Effector memory CD4-positive, alpha-beta T cell (primary cell): Measurements from ENCODE around the gene MOV10L1.

ENCODE experiments used
- DNase-seq, 3 donors: peaks; one replicate each; pipeline ENCODE4 v3.0.0-alpha.2; 2020
- H3K27ac ChIP-seq: 2 replicates; pipeline ENCODE4 v1.7.0; 2013; ENCODE audit warnings: mild to moderate bottlenecking, low read length, moderate library complexity; ENCODE audit not compliant: insufficient read depth, poor library complexity, severe bottlenecking
- H3K27me3 ChIP-seq: replicated peaks from 2 replicates; pipeline ENCODE4 v1.7.0; 2013; ENCODE audit warnings: mild to moderate bottlenecking, low read length; ENCODE audit not compliant: insufficient read depth, control insufficient read depth, poor library complexity, severe bottlenecking
- H3K36me3 ChIP-seq: 2 replicates; pipeline ENCODE4 v1.7.0; 2013; ENCODE audit warnings: mild to moderate bottlenecking, low read length, moderate library complexity; ENCODE audit not compliant: control insufficient read depth, insufficient read depth
- H3K4me1 ChIP-seq: 2 replicates; pipeline ENCODE4 v1.7.0; 2013; ENCODE audit warnings: low read length, mild to moderate bottlenecking; ENCODE audit not compliant: control insufficient read depth, insufficient read depth, poor library complexity, severe bottlenecking
- H3K4me3 ChIP-seq: 2 replicates; pipeline ENCODE4 v1.7.0; 2013; ENCODE audit warnings: low read length, low read depth, mild to moderate bottlenecking; ENCODE audit not compliant: insufficient read depth, poor library complexity, severe bottlenecking
- H3K9me3 ChIP-seq: 2 replicates; pipeline ENCODE4 v1.7.0; 2013; ENCODE audit warnings: mild to moderate bottlenecking, low read length, moderate library complexity; ENCODE audit not compliant: control insufficient read depth

The MOV10L1 gene

GRCh38 chr22:50118557-50119168 lies 28.9 kb downstream of the MOV10L1 start:
- H3K4me3 ChIP-seq = no peak overlapping the region
- DNase-seq = no peak
- no peaks in the 10 kb centered on the region for H3K4me1 ChIP-seq
- no peaks in the 10 kb centered on the region for H3K9me3 ChIP-seq
- no peak overlapping the region for H3K27ac ChIP-seq
- H3K36me3 ChIP-seq = no peaks in the 10 kb centered on the region
- no peaks in the 10 kb centered on the region for H3K27me3 ChIP-seq

GRCh38 chr22:50119169-50119767 lies 29.5 kb downstream of the MOV10L1 start:
- no peaks in the 10 kb centered on the region for H3K36me3 ChIP-seq
- no peak for DNase-seq
- H3K9me3 ChIP-seq = peaks cover 3% of the 10 kb centered on the region
- H3K27ac ChIP-seq = no peak overlapping the region
- no peak overlapping the region for H3K4me3 ChIP-seq
- no peaks in the 10 kb centered on the region for H3K27me3 ChIP-seq
- no peaks in the 10 kb centered on the region for H3K4me1 ChIP-seq

- H3K4me1 ChIP-seq = no peaks in the 10 kb centered on the region
- no peak overlapping the region for H3K4me3 ChIP-seq
- no peaks in the 10 kb centered on the region for H3K36me3 ChIP-seq
- no peak overlapping the region for H3K27ac ChIP-seq
- H3K9me3 ChIP-seq = peaks cover 4% of the 10 kb centered on the region
- no peak for DNase-seq
- no peaks in the 10 kb centered on the region for H3K27me3 ChIP-seq
These were observed 30.0 kb downstream of the MOV10L1 start for GRCh38 chr22:50119768-50120251.

- no peaks in the 10 kb centered on the region for H3K27me3 ChIP-seq
- H3K4me3 ChIP-seq = no peak overlapping the region
- no peak overlapping the region for H3K27ac ChIP-seq
- H3K36me3 ChIP-seq = no peaks in the 10 kb centered on the region
- H3K4me1 ChIP-seq = no peaks in the 10 kb centered on the region
- peaks cover 4% of the 10 kb centered on the region for H3K9me3 ChIP-seq
- no peak for DNase-seq
These were observed 31.5 kb downstream of the MOV10L1 start for GRCh38 chr22:50121202-50121740.

- no peak overlapping the region for H3K4me3 ChIP-seq
- no peaks in the 10 kb centered on the region for H3K36me3 ChIP-seq
- no peak overlapping the region for H3K27ac ChIP-seq
- DNase-seq = no peak
- no peaks in the 10 kb centered on the region for H3K27me3 ChIP-seq
- H3K9me3 ChIP-seq = peaks cover 4% of the 10 kb centered on the region
- H3K4me1 ChIP-seq = no peaks in the 10 kb centered on the region
These were observed 33.3 kb downstream of the MOV10L1 start for GRCh38 chr22:50123119-50123518.

- no peak overlapping the region for H3K4me3 ChIP-seq
- H3K27ac ChIP-seq = no peak overlapping the region
- no peaks in the 10 kb centered on the region for H3K4me1 ChIP-seq
- DNase-seq = no peak
- H3K36me3 ChIP-seq = no peaks in the 10 kb centered on the region
- H3K27me3 ChIP-seq = no peaks in the 10 kb centered on the region
- H3K9me3 ChIP-seq = peaks cover 4% of the 10 kb centered on the region
These were observed 35.2 kb downstream of the MOV10L1 start for GRCh38 chr22:50125029-50125428.

GRCh38 chr22:50129121-50129736 lies 39.4 kb downstream of the MOV10L1 start:
- Histone ChIP-seq H3K9me3 (peaks cover under 1% of the 10 kb centered on the region), H3K4me3 (no peak overlapping the region), H3K4me1 (no peaks in the 10 kb centered on the region), H3K27me3 (no peaks in the 10 kb centered on the region), H3K27ac (no peak overlapping the region), H3K36me3 (no peaks in the 10 kb centered on the region)
- no peak for DNase-seq

GRCh38 chr22:50131894-50132293 lies 42.1 kb downstream of the MOV10L1 start:
- no peak for DNase-seq
- Histone ChIP-seq H3K36me3 (no peaks in the 10 kb centered on the region), H3K27ac (no peak overlapping the region), H3K4me1 (no peaks in the 10 kb centered on the region), H3K9me3 (no peaks in the 10 kb centered on the region), H3K27me3 (no peaks in the 10 kb centered on the region), H3K4me3 (no peak overlapping the region)

- Histone ChIP-seq H3K36me3 (no peaks in the 10 kb centered on the region), H3K4me3 (no peak overlapping the region), H3K27me3 (no peaks in the 10 kb centered on the region), H3K4me1 (no peaks in the 10 kb centered on the region), H3K9me3 (no peaks in the 10 kb centered on the region), H3K27ac (no peak overlapping the region)
- DNase-seq = no peak
These were observed 44.7 kb downstream of the MOV10L1 start for GRCh38 chr22:50134481-50134880.

GRCh38 chr22:50136581-50137015 lies 46.8 kb downstream of the MOV10L1 start:
- Histone ChIP-seq H3K9me3 (no peaks in the 10 kb centered on the region), H3K4me1 (no peaks in the 10 kb centered on the region), H3K4me3 (no peak overlapping the region), H3K27me3 (no peaks in the 10 kb centered on the region), H3K27ac (no peak overlapping the region), H3K36me3 (no peaks in the 10 kb centered on the region)
- DNase-seq = no peak
